WTC11 (cell line): ENCODE data around the gene LAMA2.

ENCODE experiments used
- CREM ChIP-seq: sonication (generic); formaldehyde crosslinking; IDR thresholded peaks from 2 replicates; pipeline ENCODE4 v1.8.1; 2022; ENCODE audit warnings: mild to moderate bottlenecking, missing genetic modification reagents, moderate library complexity
- ELF4 ChIP-seq: sonication (generic); formaldehyde crosslinking; IDR thresholded peaks from 2 replicates; pipeline ENCODE4 v1.8.1; 2022; ENCODE audit warnings: low read depth, mild to moderate bottlenecking, moderate library complexity, missing genetic modification reagents
- ETV6 ChIP-seq: sonication (generic); formaldehyde crosslinking; IDR thresholded peaks from 2 replicates; pipeline ENCODE4 v1.8.1; 2022; ENCODE audit warnings: mild to moderate bottlenecking, missing genetic modification reagents
- FOXP1 ChIP-seq: sonication (generic); formaldehyde crosslinking; IDR thresholded peaks from 2 replicates; pipeline ENCODE4 v1.8.0; 2022; ENCODE audit warnings: missing genetic modification reagents, mild to moderate bottlenecking, moderate library complexity, borderline replicate concordance
- HMGXB4 ChIP-seq: sonication (generic); formaldehyde crosslinking; IDR thresholded peaks from 2 replicates; pipeline ENCODE4 v1.8.1; 2023; ENCODE audit warnings: mild to moderate bottlenecking, moderate library complexity, missing genetic modification reagents
- NR3C1 ChIP-seq: sonication (generic); formaldehyde crosslinking; conservative IDR thresholded peaks from 2 replicates; pipeline ENCODE4 v1.8.1; 2023; ENCODE audit warnings: low read depth, mild to moderate bottlenecking, missing genetic modification reagents
- SP1 ChIP-seq: sonication (generic); formaldehyde crosslinking; conservative IDR thresholded peaks from 2 replicates; pipeline ENCODE4 v1.8.1; 2022; ENCODE audit warnings: missing genetic modification reagents
- TEAD4 ChIP-seq: sonication (generic); formaldehyde crosslinking; IDR thresholded peaks from 2 replicates; pipeline ENCODE4 v1.8.0; 2022; ENCODE audit warnings: mild to moderate bottlenecking, missing genetic modification reagents
- ZNF121 ChIP-seq: sonication (generic); formaldehyde crosslinking; IDR thresholded peaks from 2 replicates; pipeline ENCODE4 v1.8.0; 2023; ENCODE audit warnings: missing genetic modification reagents
- ZNF423 ChIP-seq: fragments of 250-450 bp; sonication (Bioruptor Pico); IDR thresholded peaks from 2 replicates; pipeline ENCODE4 v2.1.2; 2022; ENCODE audit warnings: mild to moderate bottlenecking, moderate library complexity
- TF ChIP-seq, protein P1 (sequence below): fragments of 200-600 bp; IDR thresholded peaks from 2 replicates; pipeline ENCODE4 v1.8.0; 2022; ENCODE audit warnings: antibody characterized with exemption
- TF ChIP-seq, protein P2 (sequence below): sonication (generic); formaldehyde crosslinking; IDR thresholded peaks from 2 replicates; pipeline ENCODE4 v1.8.1; 2022; ENCODE audit warnings: low read depth, mild to moderate bottlenecking, moderate library complexity, missing genetic modification reagents, borderline replicate concordance
- TF ChIP-seq, protein P3 (sequence below): sonication (generic); formaldehyde crosslinking; IDR thresholded peaks from 2 replicates; pipeline ENCODE4 v1.8.0; 2022; ENCODE audit warnings: mild to moderate bottlenecking, missing genetic modification reagents

GRCh38 chr6:129350278-129350677 is 467.3 kb downstream of the LAMA2 start:
- TF ChIP-seq ZNF423 (CRISPR knock-in tag) (no peak), ELF4 (CRISPR knock-in tag) (no peak), SP1 (CRISPR knock-in tag) (no peak), TEAD4 (CRISPR knock-in tag) (no peak), ZNF121 (CRISPR knock-in tag) (no peak), CREM (CRISPR knock-in tag) (no peak), HMGXB4 (CRISPR knock-in tag) (no peak), NR3C1 (CRISPR knock-in tag) (no peak), FOXP1 (CRISPR knock-in tag) (no peak), ETV6 (no peak)
- TF ChIP-seq, protein P1, sequence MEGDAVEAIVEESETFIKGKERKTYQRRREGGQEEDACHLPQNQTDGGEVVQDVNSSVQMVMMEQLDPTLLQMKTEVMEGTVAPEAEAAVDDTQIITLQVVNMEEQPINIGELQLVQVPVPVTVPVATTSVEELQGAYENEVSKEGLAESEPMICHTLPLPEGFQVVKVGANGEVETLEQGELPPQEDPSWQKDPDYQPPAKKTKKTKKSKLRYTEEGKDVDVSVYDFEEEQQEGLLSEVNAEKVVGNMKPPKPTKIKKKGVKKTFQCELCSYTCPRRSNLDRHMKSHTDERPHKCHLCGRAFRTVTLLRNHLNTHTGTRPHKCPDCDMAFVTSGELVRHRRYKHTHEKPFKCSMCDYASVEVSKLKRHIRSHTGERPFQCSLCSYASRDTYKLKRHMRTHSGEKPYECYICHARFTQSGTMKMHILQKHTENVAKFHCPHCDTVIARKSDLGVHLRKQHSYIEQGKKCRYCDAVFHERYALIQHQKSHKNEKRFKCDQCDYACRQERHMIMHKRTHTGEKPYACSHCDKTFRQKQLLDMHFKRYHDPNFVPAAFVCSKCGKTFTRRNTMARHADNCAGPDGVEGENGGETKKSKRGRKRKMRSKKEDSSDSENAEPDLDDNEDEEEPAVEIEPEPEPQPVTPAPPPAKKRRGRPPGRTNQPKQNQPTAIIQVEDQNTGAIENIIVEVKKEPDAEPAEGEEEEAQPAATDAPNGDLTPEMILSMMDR = no peak
- TF ChIP-seq, protein P2, sequence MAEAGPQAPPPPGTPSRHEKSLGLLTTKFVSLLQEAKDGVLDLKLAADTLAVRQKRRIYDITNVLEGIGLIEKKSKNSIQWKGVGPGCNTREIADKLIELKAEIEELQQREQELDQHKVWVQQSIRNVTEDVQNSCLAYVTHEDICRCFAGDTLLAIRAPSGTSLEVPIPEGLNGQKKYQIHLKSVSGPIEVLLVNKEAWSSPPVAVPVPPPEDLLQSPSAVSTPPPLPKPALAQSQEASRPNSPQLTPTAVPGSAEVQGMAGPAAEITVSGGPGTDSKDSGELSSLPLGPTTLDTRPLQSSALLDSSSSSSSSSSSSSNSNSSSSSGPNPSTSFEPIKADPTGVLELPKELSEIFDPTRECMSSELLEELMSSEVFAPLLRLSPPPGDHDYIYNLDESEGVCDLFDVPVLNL = no peak
- TF ChIP-seq, protein P3, sequence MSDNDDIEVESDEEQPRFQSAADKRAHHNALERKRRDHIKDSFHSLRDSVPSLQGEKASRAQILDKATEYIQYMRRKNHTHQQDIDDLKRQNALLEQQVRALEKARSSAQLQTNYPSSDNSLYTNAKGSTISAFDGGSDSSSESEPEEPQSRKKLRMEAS (CRISPR knock-in tag) = no peak
